ENCODE measurements around the gene RET. TPM values are rescaled to one million over a fixed set of nuclear protein-coding genes. Genes with fewer than 3 reads are reported as not detected.
"Not testable (repeated sequence)": the region's sequence is repeated elsewhere in the genome, so short reads cannot be mapped to it uniquely, and the experiment has no call there.

RET gene
- total RNA-seq, 1 donor from 2014 or later, result 0.94 TPM

DNA sequence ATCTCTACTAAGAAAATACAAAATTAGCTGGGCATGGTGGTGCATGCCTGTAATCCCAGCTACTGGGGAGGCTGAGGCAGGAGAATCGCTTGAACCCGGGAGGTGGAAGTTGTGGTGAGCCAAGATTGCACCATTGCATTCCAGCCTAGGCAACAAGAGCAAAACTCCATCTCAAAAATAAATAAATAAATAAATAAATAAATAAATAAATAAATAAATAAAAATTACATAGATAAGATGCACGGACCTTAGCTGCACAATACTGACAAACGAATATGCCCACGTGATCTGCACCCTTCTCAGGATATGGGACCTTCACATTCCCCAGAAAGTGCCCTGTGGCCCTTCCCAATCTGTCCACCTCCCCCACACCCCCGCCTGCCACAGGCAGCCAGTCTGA is 22.5 kb downstream of the RET start:
- intact Hi-C loops (cut with DNase I); DNase-seq (ENCODE audit: low spot score): not testable (repeated sequence)

DNA sequence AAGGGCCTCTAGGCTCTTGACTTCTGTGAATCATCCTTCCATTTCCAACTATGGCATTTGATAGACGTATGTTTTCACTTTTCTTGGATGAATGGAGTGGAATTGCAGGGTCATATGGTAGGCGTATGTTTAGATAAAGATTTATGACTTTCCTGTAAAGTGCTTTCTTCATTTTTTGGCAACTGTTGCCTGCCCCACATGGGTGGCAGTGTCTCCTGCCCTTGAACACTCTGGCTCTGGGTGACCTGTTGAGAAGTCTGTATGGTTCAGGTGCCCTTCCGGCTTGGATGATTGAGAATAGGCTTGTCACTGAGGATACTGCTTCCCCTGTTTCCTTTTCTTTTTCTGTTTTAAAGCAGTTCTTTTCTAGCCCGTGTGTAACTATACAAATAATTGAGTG is 23.1 kb downstream of the RET start:
- intact Hi-C loops (cut with DNase I), result no loop called here
- no peak for DNase-seq (ENCODE audit: low spot score)

DNA sequence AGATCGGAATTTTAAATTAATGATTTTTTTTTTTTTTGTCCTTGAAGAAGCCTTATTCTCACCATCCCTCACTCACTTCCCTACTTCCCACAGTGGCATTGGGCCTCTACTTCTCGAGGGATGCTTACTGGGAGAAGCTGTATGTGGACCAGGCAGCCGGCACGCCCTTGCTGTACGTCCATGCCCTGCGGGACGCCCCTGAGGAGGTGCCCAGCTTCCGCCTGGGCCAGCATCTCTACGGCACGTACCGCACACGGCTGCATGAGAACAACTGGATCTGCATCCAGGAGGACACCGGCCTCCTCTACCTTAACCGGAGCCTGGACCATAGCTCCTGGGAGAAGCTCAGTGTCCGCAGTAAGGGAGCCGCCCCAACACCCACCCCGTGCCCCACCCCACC is 23.5 kb downstream of the RET start:
- DNase-seq (ENCODE audit: low spot score), result no peak
- intact Hi-C loops (cut with DNase I), result no loop called here

DNA sequence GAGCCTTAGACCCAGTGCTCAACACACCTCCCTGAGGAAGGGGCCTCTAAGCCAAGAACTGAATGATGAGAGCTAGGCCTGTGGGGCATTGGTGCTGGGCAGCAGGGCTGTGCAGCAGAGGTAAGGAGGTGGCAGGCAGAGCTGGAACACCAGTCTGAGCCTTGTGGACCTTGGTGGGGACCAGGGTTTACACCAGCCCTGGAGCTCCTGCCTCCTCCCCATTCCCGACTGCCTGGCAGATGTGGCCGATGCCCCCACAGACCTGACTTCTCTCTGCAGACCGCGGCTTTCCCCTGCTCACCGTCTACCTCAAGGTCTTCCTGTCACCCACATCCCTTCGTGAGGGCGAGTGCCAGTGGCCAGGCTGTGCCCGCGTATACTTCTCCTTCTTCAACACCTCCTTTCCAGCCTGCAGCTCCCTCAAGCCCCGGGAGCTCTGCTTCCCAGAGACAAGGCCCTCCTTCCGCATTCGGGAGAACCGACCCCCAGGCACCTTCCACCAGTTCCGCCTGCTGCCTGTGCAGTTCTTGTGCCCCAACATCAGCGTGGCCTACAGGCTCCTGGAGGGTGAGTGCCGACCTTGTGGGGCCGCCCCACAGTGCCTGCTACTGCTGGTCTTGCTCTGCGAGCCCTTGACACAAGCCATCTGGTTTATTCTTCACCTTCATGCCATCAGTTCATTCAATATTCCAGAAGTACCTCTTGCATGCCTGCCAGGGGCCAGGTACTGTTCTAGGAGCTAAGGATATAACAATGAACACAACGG is 25.4 kb downstream of the RET start:
- intact Hi-C loops (cut with DNase I), result no loop called here
- no peak for DNase-seq (ENCODE audit: low spot score)

DNA sequence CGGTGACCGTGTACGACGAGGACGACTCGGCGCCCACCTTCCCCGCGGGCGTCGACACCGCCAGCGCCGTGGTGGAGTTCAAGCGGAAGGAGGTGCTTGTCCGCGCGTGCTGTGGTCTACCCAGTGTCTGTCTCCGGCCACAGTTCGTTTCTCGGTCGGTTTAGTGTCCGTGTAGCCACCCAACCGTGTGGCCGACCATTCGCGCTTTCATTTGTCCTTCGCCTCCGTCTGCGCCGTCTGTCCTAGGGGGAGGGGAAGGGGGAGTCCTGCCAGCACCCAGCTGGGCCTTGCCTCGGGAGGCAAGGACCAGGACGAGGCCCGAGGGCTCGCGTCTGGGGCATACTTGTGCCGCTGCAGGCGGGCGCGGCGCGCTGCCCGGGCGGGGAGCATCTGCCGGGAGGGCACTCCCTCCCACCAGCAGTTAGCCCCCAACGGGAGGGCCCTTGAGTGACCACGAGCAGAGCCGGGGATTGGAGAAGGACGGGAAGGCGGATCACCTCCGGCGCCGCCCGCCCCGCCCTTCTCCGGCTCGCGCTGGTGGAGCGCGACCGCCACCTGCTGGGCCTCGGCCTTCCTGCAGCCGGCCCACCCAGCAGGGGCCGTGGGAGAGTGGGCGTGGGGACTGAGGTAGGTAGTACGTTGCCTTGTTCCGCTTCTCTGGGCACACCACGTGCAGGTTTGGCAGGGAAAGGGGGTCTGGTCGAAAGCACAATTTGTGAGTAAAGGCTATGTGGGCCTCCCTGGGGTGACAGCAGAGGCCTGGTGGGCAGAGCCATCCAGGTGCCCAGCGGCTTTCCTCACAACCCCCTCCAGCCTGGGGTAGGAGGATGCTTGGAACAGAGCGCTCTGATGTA is 28.5 kb downstream of the RET start:
- peak; percentile 93 for DNase-seq (ENCODE audit: low spot score)
- intact Hi-C loops (cut with DNase I), result loop anchor here (5.0 kb wide), 1 partner anchor 353 kb away; no protein-coding TSS in a partner anchor

DNA sequence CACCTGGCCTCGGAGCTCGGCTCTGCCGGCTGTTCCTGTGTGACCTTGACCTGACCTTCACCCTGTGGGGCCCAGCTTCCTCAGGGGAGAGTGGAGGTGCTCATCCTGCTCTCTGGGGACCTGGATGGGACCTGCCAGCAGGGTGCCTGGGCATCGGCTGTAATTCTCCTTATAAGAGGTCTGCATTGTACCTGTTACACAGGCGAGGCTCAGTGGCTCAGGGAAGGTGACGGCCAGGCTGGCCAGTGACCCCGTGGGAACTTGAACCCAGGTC is 29.0 kb downstream of the RET start:
- intact Hi-C loops (cut with DNase I), result loop anchor here (1.0 to 5.0 kb wide), 2 partner anchors 240 to 354 kb away; no protein-coding TSS in a partner anchor
- no peak for DNase-seq (ENCODE audit: low spot score)

DNA sequence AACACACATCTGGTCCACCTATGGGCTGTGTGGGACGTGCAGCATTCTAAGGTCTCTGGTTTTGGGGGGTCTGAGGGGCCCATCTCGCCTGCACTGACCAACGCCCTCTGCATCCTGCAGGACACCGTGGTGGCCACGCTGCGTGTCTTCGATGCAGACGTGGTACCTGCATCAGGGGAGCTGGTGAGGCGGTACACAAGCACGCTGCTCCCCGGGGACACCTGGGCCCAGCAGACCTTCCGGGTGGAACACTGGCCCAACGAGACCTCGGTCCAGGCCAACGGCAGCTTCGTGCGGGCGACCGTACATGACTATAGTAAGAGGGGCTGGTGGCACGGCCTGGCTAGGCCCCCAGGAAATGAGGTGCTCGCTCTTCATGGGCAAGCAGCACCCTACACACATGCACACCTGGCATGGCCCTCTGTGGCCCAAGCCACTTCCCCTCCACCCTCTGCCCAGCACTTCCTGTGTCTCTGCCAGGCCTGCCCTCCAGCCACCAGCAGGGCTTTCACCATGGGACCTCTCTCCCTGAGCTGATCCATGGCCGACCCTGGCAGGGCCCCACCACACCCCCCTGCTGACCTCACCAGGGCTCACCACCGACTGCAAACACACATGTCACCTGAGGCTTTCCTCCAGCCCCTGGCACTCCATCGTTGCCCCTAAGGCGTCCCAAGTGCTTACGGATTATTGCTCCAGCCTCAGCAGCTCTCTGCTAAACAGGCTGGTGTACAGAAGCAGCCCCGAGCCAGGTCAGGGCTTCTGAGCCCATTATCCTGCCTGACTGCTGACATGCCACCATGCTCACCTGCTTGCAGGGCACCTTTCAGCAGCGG is 29.6 kb downstream of the RET start:
- intact Hi-C loops (cut with DNase I), result loop anchor here (1.0 to 5.0 kb wide), 2 partner anchors 240 to 354 kb away; no protein-coding TSS in a partner anchor
- DNase-seq (ENCODE audit: low spot score), result no peak

DNA sequence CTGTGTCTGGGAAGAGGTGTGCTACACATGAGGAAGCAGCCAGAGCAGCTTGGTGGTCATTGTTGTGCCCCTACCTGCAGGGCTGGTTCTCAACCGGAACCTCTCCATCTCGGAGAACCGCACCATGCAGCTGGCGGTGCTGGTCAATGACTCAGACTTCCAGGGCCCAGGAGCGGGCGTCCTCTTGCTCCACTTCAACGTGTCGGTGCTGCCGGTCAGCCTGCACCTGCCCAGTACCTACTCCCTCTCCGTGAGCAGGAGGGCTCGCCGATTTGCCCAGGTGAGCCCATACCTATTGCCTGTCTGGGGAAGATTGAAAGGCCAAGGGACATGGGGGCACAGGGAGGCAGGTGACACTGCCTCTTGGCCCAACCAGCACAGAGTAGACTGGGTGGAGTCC is 32.1 kb downstream of the RET start:
- DNase-seq (ENCODE audit: low spot score), result no peak
- intact Hi-C loops (cut with DNase I), result loop anchor here (5.0 kb wide), 1 partner anchor 357 kb away; no protein-coding TSS in a partner anchor

DNA sequence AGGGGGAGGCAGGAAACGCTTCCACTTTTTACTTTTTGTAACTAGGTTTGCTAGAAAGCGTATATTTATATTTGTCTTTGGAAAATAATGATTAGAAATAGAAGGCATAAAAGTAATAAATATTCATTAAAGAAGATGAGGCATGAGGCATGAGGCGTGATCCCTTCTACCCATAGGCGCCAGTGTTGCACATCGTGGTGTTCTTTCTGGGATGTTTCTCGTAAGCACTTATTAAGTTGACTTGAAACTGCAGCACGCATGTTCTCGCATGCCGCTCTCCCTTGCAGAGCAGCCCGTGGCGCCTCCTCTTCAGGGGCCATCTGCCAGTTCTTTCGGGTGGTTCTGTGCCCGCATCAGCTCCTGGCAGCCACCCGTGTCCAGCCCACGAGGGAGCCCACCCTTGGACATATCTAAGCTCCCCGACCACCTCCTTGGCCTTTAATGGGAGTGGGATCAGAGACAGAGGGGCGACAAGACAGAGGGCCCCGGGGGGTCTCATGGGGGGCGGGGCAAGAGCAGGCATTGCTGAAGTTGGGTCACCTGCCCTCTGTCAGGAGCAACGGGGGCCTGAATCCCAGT is 32.9 kb downstream of the RET start:
- intact Hi-C loops (cut with DNase I), result loop anchor here (5.0 kb wide), 1 partner anchor 357 kb away; no protein-coding TSS in a partner anchor
- no peak for DNase-seq (ENCODE audit: low spot score)

DNA sequence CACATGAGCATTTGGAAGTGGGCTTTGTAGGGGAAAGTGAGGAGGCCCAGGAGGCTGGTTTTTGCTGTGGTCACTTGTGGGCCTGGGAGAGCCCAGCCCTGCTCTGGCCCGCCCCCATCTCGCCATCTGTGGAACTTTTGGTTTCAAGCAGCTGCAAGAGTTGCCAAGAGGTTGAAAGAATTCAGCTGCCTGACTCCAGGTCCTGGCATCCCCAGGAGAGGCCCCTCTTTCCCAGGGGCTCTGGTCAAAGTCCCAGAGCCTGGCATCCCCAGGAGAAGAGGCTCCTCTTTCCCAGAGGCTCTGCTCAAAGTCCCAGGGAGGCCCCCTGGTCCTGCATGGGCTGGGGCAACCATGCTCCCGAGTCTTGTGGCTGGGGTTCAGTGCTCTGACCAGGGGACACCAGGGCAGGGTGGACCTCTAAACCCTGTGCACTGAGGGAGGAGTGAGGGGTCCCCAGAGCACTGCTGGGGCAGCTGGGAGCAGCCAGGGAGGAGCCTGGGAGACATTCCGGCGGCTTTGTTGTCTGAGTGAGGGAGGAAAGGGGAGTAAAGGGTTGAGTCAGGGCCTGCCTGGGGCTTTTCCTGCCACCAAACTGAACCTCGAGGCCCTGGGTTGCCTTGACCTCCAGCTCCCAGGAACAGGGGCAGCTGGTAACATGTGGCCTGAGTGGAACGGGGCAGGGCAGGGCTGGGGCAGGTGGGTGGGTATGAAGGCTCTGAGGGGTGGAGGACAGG is 33.6 kb downstream of the RET start:
- intact Hi-C loops (cut with DNase I), result no loop called here
- no peak for DNase-seq (ENCODE audit: low spot score)

DNA sequence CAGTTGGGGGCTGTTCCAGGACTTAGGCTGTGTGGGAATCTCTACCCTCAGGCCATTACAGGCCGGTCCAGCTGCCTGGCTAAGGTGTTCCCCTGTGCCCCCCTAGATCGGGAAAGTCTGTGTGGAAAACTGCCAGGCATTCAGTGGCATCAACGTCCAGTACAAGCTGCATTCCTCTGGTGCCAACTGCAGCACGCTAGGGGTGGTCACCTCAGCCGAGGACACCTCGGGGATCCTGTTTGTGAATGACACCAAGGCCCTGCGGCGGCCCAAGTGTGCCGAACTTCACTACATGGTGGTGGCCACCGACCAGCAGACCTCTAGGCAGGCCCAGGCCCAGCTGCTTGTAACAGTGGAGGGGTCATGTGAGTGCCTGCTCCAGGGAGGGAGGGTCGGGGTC is 34.2 kb downstream of the RET start:
- DNase-seq (ENCODE audit: low spot score), result no peak
- intact Hi-C loops (cut with DNase I), result no loop called here

DNA sequence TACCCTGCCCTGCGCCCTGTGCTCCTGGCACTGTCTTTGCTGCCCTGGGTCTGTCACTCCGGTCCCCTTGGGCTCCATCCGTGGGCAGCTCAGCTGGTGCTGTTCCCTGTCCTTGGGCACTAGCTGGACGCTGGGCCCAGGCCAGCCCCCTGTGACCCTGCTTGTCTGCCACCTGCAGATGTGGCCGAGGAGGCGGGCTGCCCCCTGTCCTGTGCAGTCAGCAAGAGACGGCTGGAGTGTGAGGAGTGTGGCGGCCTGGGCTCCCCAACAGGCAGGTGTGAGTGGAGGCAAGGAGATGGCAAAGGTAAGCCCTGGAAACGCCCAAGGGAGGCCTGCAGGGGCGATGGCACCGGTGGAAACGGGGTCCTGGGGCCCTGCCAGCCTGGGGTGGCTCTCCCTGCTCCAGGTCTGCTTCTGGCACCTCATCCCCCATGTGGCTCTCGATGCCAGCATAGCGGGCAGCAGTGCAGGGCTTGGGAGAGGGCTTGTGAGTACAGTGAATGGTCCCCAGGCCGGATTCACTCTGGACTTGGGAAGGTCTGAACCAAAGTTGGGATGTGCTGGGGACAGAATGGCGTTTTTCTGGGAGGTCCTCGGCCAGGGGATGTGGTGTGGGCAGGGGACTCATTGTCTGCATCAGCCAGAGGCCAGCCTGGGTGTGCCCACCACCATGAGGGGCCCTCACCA is 35.2 kb downstream of the RET start:
- intact Hi-C loops (cut with DNase I), result no loop called here

DNA sequence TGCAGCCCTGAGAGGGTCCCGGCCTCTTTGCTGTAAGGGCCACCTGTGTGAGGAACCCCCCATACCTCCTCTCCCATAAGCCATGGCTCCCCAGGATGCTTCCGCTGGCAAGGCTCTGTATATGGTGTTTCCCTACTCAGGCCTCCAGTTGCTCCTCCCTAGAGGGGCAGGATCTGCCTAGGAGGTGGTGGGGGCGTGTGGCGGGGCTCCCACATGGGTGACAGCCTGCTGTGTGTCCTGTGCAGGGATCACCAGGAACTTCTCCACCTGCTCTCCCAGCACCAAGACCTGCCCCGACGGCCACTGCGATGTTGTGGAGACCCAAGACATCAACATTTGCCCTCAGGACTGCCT is 35.7 kb downstream of the RET start:
- DNase-seq (ENCODE audit: low spot score), result peak; percentile 68
- intact Hi-C loops (cut with DNase I), result no loop called here

More for the DNA sequence above, 35.2 kb downstream of the RET start:
- no peak for DNase-seq (ENCODE audit: low spot score)

DNA sequence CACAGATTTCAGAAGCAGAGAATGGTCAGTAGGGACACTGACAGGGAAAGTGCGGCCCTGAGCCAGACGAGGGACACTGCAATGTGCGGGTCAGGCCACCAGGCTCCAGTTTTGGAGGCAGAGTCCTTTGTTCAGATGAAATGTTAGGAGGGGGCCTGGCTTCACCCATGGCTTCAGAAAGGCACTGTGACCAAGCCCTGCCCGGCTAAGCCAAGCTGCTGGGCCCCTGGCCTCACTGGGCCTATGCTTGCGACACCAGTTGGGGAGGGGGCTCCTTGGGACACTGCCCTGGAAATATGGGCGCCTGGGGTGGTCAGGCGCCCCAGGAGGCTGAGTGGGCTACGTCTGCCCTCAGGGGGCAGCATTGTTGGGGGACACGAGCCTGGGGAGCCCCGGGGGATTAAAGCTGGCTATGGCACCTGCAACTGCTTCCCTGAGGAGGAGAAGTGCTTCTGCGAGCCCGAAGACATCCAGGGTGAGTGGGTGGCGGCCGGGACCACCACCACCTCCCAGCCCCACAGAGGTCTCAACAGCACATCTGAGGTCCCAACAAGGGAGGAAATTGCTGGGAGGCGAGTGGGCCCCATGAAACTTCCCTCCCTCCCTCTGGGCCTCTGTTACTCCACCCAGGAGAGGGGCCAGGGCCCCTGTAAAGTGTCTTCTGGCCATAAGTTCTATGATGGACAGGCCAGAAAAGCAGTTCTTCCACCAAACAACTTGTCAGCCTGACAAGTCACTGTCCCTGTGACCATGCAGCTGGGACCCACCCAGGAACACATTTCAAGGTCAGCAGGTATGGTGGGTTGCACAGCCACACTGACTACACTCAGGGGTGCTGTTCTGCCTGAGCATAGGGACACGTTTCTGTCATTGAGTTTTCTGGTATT is 36.6 kb downstream of the RET start:
- DNase-seq (ENCODE audit: low spot score), result peak; percentile 68
- intact Hi-C loops (cut with DNase I), result no loop called here

DNA sequence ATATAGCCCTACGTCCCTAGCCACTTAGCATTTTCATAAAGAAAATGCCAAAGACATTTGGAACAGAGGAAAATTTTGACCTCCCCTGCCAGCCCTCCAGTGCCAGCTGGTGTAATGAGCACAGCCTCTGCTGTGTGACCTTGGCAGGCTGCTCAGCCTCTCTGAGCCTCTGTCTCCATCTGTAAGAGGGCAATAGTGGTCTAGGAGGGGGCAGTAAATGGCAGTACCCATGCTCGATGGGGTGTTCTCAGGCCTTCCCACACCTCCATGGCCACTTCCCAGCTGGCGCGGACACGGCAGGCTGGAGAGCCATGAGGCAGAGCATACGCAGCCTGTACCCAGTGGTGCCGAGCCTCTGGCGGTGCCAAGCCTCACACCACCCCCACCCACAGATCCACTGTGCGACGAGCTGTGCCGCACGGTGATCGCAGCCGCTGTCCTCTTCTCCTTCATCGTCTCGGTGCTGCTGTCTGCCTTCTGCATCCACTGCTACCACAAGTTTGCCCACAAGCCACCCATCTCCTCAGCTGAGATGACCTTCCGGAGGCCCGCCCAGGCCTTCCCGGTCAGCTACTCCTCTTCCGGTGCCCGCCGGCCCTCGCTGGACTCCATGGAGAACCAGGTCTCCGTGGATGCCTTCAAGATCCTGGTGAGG is 37.3 kb downstream of the RET start:
- intact Hi-C loops (cut with DNase I), result no loop called here
- DNase-seq (ENCODE audit: low spot score), result peak; percentile 71

DNA sequence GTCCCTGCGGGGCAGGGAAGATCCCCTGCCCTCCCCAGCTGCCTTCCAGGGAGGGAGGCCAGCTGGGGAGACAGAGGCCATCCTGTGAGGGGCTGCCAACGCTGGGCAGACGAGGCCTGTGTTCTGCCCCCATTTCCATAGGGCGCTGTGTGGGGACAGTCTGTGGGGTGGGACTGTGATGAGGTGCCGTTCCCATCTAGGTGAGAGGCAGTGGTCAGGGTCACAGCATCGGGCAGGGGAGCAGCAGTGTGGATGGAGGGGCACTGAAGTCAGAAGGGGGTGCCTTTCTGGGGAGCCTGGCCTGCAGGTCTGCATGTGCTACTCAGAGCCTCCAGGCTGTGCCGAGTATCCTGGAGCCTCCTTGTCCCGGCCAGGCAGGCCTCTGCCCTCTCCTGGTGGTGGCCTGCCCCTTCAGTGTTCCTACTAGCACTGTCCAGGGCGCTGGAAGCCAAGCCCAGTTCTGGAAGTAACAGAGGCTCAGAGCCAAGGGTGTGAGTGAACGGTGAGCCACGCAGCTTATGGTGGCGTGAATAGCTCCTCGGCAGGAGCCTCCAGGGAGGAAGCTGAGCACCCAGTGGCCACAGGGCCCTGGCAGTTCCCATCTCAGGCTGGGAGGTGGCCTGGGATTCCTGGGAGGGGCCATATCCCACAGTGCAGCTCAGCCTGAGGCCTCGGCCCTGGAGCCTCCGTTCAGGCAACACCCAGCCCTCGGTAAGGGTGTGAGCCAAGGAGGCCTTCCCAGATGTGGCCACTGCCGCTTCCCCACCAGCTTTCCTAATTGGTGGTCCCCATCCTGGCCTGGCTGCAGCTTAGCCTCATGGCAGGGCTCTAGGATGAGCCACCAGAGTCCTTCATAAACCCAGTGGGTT is 38.1 kb downstream of the RET start:
- intact Hi-C loops (cut with DNase I), result no loop called here
- DNase-seq (ENCODE audit: low spot score), result peak; percentile 70
